NCI-H128 (cell line): ENCODE data around the gene PNMA1.
"Not testable (repeated sequence)": the region's sequence is repeated elsewhere in the genome, so short reads cannot be mapped to it uniquely, and the experiment has no call there.

Experiments
- DNase-seq: peaks from one replicate; lab custom pipeline; 2025; ENCODE audit not compliant: unreplicated experiment; lab: John Stamatoyannopoulos, UW

PNMA1 gene

GRCh38 chr14:73718418-73719251 lies 4.5 kb upstream of the PNMA1 start:
- DNase-seq, result no peak

GRCh38 chr14:73717711-73718417 lies 3.7 kb upstream of the PNMA1 start:
- no peak for DNase-seq

- DNase-seq, result no peak
These were observed 3.1 kb upstream of the PNMA1 start for GRCh38 chr14:73717266-73717665.

DNA sequence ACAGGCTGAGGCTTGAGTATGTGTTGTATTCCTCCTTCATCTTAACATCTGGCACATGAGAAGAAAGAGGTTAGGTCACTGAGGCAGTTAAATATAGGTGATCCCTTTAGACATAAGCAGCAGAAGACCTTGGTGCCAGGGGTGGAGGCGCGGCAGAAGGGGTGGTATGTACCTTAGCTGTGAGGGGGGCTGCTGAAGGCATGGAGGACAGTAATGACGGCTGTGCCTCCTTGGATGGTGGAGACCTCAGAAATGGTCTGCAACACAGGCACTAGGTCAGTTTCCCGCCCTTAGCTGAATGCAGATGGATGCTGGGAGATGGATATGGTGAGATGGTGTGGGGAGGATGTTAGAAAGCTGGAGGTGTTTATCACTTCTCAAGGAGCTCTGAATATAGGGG lies 1.5 kb upstream of the PNMA1 start:
- no peak for DNase-seq

- DNase-seq, result no peak
These were observed 485 bp upstream of the PNMA1 start for GRCh38 chr14:73714656-73715081.

DNA sequence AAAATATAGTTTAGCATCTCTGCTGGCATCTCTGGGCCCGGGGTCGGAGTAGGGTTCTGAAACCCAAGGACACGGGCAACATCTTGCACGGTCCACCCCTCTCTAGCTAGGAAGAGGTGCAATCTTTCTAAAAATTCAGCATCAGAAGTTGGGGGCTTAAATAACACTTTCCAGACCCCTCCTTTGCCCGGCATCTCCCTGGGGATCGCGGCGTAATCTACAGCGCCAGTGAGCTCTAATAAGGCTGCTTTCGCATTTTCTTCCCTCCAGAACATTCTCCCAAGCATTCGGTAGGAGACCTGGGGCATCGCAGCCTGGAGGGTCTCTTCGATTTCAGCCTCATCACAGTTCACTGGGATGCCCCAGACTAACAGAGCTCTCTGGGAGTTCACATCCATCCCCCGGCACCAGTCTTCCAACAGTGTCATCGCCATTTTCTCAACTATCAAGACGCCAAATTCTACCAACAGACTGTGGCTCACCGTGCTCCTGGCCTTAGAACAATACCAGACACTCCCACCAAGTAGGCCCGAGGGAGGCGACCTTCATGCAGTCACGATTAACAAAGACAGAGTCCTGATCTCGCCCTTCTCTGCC lies 880 bp downstream of the PNMA1 start:
- no peak for DNase-seq

DNA sequence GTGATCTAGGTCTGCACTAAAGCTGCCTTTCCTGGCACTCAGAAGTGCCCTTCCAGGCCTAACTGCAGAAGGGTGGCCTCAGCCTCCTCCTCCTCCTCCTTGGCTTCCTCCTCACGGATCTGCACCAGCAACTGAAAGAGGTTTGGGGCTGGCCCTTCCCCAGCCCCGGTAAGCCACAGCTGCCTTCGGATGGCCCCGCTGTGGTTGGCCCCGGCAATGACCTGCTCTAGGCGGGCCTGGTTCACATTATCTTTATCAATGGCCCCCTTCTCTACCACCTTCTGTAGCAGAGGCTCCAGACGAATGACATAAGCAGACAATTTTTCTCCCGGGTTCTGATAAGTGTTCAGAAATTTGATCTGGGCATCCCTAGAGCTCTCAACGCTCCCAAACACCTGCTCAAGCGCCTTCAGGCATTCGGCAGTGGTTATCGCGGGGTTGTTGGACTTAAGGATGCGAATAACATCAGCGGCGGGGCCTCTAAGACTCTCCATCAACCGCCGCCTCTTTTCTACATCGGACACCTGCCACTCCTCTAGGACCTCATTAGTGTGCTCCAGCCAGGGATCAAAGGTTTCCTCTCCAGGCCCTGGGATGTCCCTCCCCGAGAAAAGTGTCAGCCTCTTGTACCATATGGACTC lies 1.5 kb downstream of the PNMA1 start:
- no peak for DNase-seq

GRCh38 chr14:73712071-73712506 lies 2.1 kb downstream of the PNMA1 start:
- DNase-seq, result no peak

GRCh38 chr14:73710737-73711136 lies 3.4 kb downstream of the PNMA1 start:
- no peak for DNase-seq

- no peak for DNase-seq
These were observed 4.2 kb downstream of the PNMA1 start for GRCh38 chr14:73709904-73710469.

DNA sequence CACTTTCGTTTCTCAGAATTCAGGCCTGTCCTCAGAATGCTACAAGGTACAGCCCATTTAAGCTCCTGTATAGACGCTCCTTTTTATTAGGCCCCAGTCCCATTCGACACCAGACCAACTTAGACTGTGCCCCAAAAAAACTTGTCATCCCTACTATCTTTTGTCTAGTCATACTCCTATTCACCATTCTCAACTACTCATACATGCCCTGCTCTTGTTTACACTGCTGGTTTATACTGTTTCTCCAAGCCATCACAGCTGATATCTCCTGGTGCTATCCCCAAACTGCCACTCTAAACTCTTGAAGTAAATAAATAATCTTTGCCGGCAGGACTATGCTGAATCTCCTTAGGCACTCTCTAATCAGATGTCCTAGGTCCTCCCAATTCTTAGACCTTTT lies 6.1 kb downstream of the PNMA1 start:
- DNase-seq, result not testable (repeated sequence)

GRCh38 chr14:73700325-73700724 lies 13.9 kb downstream of the PNMA1 start:
- no peak for DNase-seq

- DNase-seq, result no peak
These were observed 17.5 kb downstream of the PNMA1 start for GRCh38 chr14:73696466-73697400.

DNA sequence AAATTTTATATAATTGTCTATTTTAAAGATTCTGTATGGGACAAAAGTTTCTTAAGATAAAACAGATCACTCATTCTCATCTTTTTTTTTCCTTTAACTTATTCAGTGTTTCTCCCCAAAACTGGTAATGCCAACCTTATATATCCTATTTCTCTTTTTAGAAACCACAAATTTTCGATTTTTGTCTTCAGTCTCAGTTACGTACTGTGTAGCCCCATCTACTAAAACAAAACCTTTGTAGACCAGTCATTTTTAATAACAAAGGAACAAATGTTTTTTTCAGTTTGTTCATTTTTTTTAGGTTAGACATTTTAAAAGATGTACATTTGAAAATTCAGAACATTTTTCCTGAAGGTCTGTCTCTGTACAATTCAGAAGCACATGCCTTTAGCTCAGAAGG lies 18.2 kb downstream of the PNMA1 start:
- no peak for DNase-seq

- DNase-seq, result no peak
These were observed 19.1 kb downstream of the PNMA1 start for GRCh38 chr14:73695082-73695481.

- DNase-seq, result no peak
These were observed 20.1 kb downstream of the PNMA1 start for GRCh38 chr14:73694083-73694482.

GRCh38 chr14:73686901-73687300 lies 27.3 kb downstream of the PNMA1 start:
- no peak for DNase-seq

- DNase-seq, result no peak
These were observed 28.9 kb downstream of the PNMA1 start for GRCh38 chr14:73685328-73685727.

GRCh38 chr14:73684627-73685026 lies 29.6 kb downstream of the PNMA1 start:
- DNase-seq, result no peak

DNA sequence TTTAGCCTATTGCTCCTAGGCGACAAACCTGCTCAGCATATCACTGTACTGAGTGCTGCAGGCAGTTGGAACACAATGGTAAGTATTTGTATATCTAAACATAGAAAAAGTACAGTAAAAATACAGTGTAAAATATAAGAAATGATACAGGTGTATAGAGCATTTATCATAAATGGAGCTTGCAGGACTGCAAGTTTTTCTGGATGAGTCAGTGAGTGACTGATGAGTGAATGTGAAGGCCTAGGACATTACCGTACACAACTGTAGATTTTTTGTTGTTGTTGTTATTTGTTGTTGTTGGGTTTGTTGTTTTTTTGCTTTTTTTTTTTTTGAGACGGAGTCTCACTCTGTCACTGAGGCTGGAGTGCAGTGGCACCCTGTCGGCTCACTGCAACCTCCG lies 33.4 kb downstream of the PNMA1 start:
- no peak for DNase-seq
